ENCODE measurements around the gene MTX1. TPM values are rescaled to one million over a fixed set of nuclear protein-coding genes. Genes with fewer than 3 reads are reported as not detected.

The MTX1 gene
- total RNA-seq, 1 donor from 2014 or later, result 38.8 TPM

DNA sequence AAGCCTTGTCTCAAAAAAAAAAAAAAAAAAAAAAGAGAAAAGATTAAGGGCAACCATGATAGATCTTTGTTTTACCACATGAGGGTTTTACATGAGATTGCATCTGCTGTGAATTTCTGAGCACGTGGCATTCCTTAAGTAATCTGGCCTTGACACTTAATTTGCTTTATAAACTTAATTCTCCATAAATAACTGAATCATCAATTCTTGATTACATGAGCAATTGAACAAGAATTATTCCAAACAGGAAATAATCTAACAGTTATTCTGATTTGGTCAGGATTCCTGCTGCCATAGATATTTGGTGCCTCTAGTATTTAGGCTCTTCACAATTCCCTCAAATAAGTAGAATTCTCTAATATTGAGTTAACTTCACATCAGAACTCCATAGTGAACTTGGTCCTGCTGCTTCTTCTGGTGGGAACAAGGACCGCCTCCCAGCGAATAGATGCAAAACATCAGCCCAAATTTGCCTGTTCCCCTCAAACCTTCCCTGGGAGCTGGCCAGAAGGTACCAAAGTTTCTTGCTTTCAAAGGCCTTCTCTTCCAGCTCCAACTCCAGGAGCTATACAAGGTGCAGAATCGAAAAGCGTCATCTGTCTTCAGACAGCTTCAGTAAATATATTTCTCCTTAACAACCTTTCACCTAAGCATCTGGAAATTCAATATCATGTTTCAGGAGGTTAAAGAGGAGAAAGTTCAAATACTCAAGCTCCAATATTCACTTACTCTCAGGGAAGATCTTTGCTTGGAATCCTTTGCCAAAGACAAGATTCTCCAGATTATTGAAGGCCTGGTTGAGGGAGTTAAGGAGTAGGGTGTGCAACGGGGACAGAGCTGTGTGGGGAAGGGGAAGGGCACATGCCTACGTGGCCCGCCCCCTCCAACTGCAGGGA lies 36.4 kb upstream of the MTX1 start:
- peaks cover 12% of the 10 kb centered on the region for H3K27me3 Mint-ChIP-seq (ENCODE audit: unreplicated experiment)
- H3K9me3 Mint-ChIP-seq (ENCODE audit: unreplicated experiment), result no peaks in the 10 kb centered on the region
- TF ChIP-seq, protein P1, sequence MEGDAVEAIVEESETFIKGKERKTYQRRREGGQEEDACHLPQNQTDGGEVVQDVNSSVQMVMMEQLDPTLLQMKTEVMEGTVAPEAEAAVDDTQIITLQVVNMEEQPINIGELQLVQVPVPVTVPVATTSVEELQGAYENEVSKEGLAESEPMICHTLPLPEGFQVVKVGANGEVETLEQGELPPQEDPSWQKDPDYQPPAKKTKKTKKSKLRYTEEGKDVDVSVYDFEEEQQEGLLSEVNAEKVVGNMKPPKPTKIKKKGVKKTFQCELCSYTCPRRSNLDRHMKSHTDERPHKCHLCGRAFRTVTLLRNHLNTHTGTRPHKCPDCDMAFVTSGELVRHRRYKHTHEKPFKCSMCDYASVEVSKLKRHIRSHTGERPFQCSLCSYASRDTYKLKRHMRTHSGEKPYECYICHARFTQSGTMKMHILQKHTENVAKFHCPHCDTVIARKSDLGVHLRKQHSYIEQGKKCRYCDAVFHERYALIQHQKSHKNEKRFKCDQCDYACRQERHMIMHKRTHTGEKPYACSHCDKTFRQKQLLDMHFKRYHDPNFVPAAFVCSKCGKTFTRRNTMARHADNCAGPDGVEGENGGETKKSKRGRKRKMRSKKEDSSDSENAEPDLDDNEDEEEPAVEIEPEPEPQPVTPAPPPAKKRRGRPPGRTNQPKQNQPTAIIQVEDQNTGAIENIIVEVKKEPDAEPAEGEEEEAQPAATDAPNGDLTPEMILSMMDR (IDR thresholded peaks at IDR 0.05; ENCODE audit: unreplicated experiment), result no peak
- H3K4me3 Mint-ChIP-seq (ENCODE audit: unreplicated experiment), result peak overlapping the region; percentile 97
- H3K36me3 Mint-ChIP-seq (ENCODE audit: low read depth, unreplicated experiment), result peaks cover 32% of the 10 kb centered on the region
- peak overlapping the region; percentile 90 for H3K27ac Mint-ChIP-seq (ENCODE audit: unreplicated experiment)
- DNase-seq (ENCODE audit: low spot score), result no peak
- peaks cover 38% of the 10 kb centered on the region for H3K4me1 Mint-ChIP-seq (ENCODE audit: unreplicated experiment)

DNA sequence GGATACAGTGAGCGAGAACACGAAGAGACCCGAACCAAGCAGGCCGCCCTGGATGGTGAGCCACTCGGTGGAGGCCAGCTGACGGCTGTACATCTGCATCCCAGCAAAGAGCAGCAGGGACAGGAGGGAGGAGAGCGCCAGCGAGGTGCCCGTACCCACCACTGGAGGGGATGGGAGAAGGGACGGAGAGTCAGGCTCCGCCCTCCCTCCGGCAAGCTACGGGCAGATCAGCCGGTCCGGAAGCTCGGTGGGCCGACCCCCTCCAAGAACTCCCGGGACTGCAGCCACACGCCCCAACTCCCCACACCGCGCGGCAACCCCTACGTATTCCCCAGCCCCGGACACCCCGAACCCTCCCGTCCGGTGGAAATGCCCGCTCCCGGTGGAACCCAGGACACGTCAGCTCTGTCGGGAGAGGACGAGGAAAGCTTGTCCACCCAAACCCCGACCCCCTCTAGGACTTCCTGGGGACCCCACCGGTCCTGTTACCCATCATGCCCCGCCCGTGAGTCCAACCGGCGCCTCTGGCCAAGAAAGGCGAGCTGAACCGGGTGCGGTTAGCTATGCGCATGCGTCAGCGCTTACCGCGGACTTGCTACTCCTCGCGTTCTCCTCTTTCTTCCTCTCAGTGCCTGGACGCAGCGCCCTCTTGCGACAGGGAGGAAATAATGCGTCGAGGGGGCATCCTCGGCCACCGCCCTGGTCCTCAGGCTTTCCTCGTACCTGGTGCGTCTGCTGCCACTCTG lies 35.6 kb upstream of the MTX1 start, which contains the start of gene KRTCAP2:
Gene KRTCAP2 (minus strand): TSS at position 573 of the 746 bp plus-strand sequence. CDS start 80 bp downstream, at position 493.
- peaks cover 36% of the 10 kb centered on the region for H3K36me3 Mint-ChIP-seq (ENCODE audit: low read depth, unreplicated experiment)
- no peaks in the 10 kb centered on the region for H3K9me3 Mint-ChIP-seq (ENCODE audit: unreplicated experiment)
- H3K4me1 Mint-ChIP-seq (ENCODE audit: unreplicated experiment), result peaks cover 30% of the 10 kb centered on the region
- H3K27ac Mint-ChIP-seq (ENCODE audit: unreplicated experiment), result peak within 1 kb of the TSS; percentile 90
- TF ChIP-seq, protein P1 (IDR thresholded peaks at IDR 0.05; ENCODE audit: unreplicated experiment), result peak; percentile 96
- peak within 1 kb of the TSS; percentile 97 for H3K4me3 Mint-ChIP-seq (ENCODE audit: unreplicated experiment)
- DNase-seq (ENCODE audit: low spot score), result peak; percentile 92
- H3K27me3 Mint-ChIP-seq (ENCODE audit: unreplicated experiment), result peaks cover 8% of the 10 kb centered on the region

DNA sequence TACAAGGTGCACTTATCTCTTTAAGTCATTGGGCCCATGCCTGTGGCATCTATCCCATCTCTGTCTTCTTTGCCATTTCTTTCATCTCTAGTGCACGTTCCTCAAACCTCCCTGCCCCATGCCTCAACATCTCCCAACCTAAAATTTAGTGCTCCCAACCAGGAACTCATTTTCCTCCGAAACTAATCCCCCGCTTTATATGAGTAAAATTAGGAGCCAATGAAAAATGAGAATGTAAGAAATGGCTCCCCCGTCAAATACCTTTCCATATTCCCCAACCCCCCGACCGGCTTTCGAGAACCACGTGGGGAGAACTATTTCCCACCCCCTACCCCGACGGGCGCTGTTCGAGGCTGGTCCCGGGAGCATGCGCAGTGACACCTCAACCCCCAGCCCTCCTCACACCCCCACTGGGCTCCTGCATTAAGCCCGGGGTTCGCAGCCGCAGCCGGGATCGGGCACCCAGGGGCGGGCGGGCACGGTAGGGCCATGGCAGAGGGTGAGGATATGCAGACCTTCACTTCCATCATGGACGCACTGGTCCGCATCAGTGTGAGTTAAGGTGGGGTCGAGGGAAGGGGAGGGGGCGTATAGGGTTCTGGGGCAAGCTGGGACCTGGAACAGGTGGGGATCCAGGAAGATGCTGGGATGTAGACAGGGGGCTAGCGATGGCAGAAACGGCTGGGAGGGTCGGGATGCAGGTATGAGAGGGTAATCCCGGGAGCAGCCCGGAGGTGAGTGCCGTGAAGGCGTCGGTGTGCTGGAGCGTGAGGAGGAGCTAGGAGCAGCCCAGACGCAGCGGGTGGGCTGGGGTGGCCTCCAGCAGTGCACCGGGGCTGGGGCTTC lies 34.8 kb upstream of the MTX1 start, which contains the start of gene TRIM46:
Gene TRIM46 (plus strand): TSS at position 372 of the 846 bp plus-strand sequence. CDS start 118 bp downstream, at position 490.
- Mint-ChIP-seq H3K9me3 (ENCODE audit: unreplicated experiment) (no peaks in the 10 kb centered on the region), H3K36me3 (ENCODE audit: low read depth, unreplicated experiment) (peaks cover 36% of the 10 kb centered on the region), H3K27me3 (ENCODE audit: unreplicated experiment) (peaks cover 8% of the 10 kb centered on the region), H3K4me3 (ENCODE audit: unreplicated experiment) (peak within 1 kb of the TSS; percentile 97), H3K27ac (ENCODE audit: unreplicated experiment) (peak within 1 kb of the TSS; percentile 90), H3K4me1 (ENCODE audit: unreplicated experiment) (peaks cover 30% of the 10 kb centered on the region)
- no peak for DNase-seq (ENCODE audit: low spot score)
- TF ChIP-seq, protein P1 (IDR thresholded peaks at IDR 0.05; ENCODE audit: unreplicated experiment), result peak; percentile 28

DNA sequence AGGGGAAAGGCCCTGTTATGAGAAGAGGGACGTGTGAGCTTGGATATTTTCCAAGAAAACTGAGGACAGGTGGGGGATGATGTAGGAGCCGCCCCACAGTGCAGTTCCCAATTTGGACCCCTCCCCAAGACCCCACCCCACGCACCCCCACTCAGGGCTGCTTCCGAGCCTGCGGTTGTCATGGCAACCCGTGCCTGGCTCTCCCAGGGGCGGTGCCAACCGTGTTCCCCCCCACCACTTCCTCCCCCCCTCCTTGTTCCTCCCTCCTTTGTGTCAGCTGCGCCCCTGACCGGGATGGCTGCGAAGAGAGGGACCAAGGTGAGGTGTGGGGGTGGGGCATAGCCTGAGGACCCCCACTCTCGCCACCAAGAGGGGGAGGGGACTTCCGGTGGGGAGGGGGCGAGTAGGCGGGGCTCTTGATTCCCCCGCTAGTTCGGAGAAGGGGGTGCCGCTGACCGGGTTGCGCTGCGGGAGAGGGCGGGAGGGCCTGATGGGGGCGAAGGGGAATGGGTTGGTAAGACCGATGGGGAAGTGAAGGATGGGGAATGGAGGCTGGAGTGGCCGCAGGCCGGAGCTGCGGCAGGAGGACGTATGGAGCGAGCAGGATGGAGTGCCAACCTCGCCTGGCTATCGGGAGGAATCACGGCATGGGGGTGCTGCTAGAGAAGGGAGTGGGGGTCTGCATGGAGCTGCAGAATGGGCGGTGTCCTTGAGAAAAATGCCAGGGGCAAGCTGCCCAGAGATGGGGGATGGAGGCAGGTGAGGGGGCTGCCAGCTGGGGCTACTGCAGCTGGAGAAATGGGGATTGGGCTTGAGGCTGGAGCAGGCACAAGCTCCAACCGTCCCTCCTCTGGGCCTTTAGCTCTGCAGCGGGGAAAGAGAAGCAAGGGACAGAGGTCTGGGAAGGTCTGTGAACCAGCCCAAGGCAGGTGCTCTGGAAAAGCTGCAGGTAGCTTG lies 33.9 kb upstream of the MTX1 start:
- H3K36me3 Mint-ChIP-seq (ENCODE audit: low read depth, unreplicated experiment), result peaks cover 34% of the 10 kb centered on the region
- peaks cover 8% of the 10 kb centered on the region for H3K27me3 Mint-ChIP-seq (ENCODE audit: unreplicated experiment)
- no peaks in the 10 kb centered on the region for H3K9me3 Mint-ChIP-seq (ENCODE audit: unreplicated experiment)
- peak; percentile 49 for DNase-seq (ENCODE audit: low spot score)
- H3K4me1 Mint-ChIP-seq (ENCODE audit: unreplicated experiment), result peaks cover 30% of the 10 kb centered on the region
- TF ChIP-seq, protein P1 (IDR thresholded peaks at IDR 0.05; ENCODE audit: unreplicated experiment), result no peak
- H3K27ac Mint-ChIP-seq (ENCODE audit: unreplicated experiment), result no peak overlapping the region
- H3K4me3 Mint-ChIP-seq (ENCODE audit: unreplicated experiment), result peak overlapping the region; percentile 97
